Stromal cell of bone marrow (primary cell): ENCODE data around the gene ATP12A.

ENCODE experiments used
- DNase-seq: peaks from one replicate; pipeline ENCODE4 v3.0.0-alpha.2; 2012; ENCODE audit warnings: low read depth

The ATP12A gene

GRCh38 chr13:24680258-24680920, at the start of gene ATP12A:
Gene ATP12A (plus strand): TSS chr13:24680408. CDS start chr13:24680744, 336 bp downstream.
- DNase-seq = no peak

GRCh38 chr13:24630851-24631620, 49.2 kb upstream of the ATP12A start:
- DNase-seq = no peak

GRCh38 chr13:24631922-24632321, 48.3 kb upstream of the ATP12A start:
- DNase-seq = no peak

GRCh38 chr13:24632382-24633121, 47.7 kb upstream of the ATP12A start:
- no peak for DNase-seq

GRCh38 chr13:24636776-24637175, 43.4 kb upstream of the ATP12A start:
- DNase-seq = no peak

- no peak for DNase-seq
Observed at GRCh38 chr13:24638096-24638495, 42.1 kb upstream of the ATP12A start.

GRCh38 chr13:24640752-24641151, 39.5 kb upstream of the ATP12A start:
- no peak for DNase-seq

DNA sequence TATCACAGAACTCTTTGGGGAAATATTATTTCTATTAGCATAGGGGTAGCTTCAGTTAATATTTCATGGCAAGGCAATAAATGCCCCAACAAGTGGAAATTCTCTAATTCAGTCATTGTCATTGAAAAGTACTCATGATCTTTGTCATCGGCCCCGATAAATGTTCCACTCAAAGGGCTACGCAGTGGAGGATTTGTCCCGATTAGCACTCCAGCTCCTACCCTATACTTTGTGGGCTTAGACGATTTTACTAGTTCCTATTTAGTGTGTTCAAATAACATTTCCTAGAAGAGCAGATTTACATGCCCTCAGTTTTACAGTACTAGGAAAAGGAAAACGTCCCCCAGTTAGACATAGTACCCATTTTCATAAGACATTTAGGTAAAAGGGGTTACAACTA, 38.0 kb upstream of the ATP12A start:
- DNase-seq = no peak

DNA sequence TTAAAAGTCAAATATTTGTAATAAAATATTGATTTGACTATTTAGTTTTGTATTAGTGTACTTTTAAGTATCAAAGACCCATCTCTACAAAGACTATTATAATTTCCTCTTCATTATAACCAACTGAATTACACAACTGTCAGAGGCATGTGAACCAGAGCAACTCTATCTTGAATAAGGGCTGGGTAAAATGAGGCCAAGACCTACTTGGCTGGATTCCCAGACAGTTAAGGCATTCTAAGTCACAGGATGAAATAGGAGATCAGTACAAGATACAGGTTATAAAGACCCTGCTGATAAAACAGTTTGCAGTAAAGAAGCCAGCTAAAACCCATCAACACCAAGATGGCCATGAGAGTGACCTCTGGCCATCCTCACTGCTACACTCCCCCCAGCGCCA, 36.2 kb upstream of the ATP12A start:
- no peak for DNase-seq

GRCh38 chr13:24648271-24648670, 31.9 kb upstream of the ATP12A start:
- DNase-seq = no peak

DNA sequence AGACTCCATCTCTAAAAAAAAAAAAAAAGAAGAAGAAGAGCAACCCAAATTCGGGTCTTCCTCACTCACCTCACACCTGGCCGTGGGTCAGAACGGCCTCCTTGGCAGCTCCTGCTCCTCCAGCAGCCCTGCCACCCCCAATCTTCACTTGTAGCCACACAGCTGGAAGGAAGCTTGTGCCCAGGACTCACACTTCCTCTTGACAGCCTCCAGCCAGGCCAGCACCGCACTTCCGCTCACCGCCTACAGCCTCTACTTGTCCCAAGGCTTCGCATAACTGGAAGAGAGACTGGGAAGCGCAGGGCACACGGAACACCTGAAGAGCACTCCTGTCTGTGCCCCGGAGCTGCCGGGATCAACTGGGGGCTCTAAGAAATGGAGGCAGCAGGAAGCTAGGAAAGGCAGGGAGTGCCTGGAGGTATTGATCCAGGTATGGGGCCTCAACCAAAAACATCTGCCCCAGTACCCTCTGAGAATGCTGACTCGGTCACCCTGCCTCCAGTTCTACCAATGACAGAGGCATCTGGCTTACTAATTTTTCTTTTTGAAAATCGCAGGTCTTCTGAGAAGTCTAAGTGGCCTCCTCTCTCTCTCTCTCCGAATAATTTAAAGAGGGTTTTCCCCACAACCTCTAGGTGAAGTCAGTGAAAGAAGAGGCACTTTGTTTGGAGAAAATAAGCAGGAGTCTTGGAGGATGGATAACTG, 31.1 kb upstream of the ATP12A start:
- no peak for DNase-seq

GRCh38 chr13:24649688-24650043, 30.5 kb upstream of the ATP12A start:
- no peak for DNase-seq

DNA sequence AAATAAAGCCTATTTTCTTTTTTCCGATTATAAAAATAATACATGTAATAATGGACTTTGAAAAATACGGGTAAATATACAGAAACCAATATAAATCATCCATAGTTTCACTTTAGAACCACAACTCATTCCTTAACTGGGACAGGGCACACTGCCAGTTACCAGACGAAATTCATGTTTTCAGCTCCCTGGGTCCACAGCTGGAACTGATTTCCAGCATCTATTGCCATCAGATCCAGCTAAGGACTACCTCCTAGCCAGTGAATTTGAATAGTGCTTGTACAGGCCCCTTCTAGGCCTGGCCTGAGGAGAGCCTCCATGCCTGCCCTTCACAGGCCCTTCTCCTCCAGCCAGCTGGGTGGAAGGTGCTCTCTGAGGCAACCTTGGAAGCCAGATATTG, 30.0 kb upstream of the ATP12A start:
- DNase-seq = peak; percentile 55

- no peak for DNase-seq
Observed at GRCh38 chr13:24651718-24652345, 28.4 kb upstream of the ATP12A start.

DNA sequence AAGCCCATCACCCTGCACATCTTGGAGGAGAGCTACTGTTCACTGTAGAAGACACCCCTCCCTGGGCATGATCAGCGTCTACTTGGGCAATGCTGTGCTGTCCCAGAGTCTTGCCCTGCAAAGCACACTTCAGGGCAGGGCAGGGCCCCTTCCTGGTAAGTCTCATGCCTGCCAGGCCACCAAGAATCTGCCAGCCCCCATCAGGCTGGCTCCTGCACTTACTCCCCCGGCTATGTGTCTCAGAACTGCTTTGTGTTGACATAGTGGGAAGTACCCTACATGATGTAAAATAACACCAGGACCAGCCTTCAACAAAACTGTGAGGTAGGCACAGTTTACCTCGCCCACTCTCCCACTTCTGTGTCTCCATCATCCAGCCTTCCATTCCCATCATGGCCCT, 27.8 kb upstream of the ATP12A start:
- DNase-seq = no peak

DNA sequence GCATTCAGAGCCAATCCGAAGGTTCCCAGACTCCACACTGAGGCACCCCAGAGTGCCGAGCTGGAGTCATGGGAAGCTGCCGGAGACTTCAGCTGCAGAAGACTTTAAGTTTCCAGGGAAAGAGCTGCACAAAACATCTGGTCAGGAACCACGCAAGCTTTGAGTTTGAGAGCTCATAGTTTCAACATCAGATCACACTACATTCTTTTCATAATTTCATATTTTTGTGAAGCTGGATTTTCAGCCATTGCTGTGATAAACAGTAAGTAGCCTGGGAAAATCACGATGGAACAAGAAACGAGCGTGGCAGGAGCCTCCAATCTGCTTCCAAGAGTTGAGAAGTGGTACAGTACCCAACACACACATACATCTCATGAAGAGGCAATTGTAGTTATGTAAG, 25.5 kb upstream of the ATP12A start:
- DNase-seq = no peak

GRCh38 chr13:24659239-24659638, 21.0 kb upstream of the ATP12A start:
- DNase-seq = no peak

- no peak for DNase-seq
Observed at GRCh38 chr13:24660023-24660741, 20.0 kb upstream of the ATP12A start.

- DNase-seq = no peak
Observed at GRCh38 chr13:24661713-24662112, 18.5 kb upstream of the ATP12A start.

- no peak for DNase-seq
Observed at GRCh38 chr13:24662195-24663088, 17.8 kb upstream of the ATP12A start.
